A673 (cell line): Measurements from ENCODE around the gene GPC6. TPM values are rescaled to one million over a fixed set of nuclear protein-coding genes. Genes with fewer than 3 reads are reported as not detected.

ENCODE experiments used
- BruUV-seq: library from RNA; stranded (reverse); fragments of 400-500 nt; replicated peaks from 2 replicates; lab custom pipeline; 2021; lab: Mats Ljungman, UMichigan
- CTCF ChIA-PET: fragments of 300-600 bp; sonication (Branson Sonifier 250); formaldehyde crosslinking; loops from one replicate; lab custom pipeline; 2022; ENCODE audit warnings: antibody characterized with exemption; lab: Charles Lee
- POLR2A ChIA-PET: fragments of 300-600 bp; sonication (Branson Sonifier 250); formaldehyde crosslinking; loops from one replicate; lab custom pipeline; 2022; ENCODE audit warnings: antibody characterized with exemption; ENCODE audit not compliant: low non-redundant PET; lab: Charles Lee
- DNase-seq: peaks from one replicate; pipeline ENCODE4 v3.0.0-alpha.2; 2015; ENCODE audit warnings: low spot score
- H3K27ac ChIP-seq: fragments of 200-600 bp; sonication (generic); 2 replicates; pipeline ENCODE4 v1.5.1; 2016; ENCODE audit warnings: mixed run types, low read depth, mild to moderate bottlenecking, mixed read lengths, antibody characterized with exemption, low read length; ENCODE audit not compliant: poor library complexity, severe bottlenecking
- H3K27me3 ChIP-seq: fragments of 200-600 bp; sonication (generic); replicated peaks from 2 replicates; pipeline ENCODE4 v1.6.1; 2017; ENCODE audit warnings: mixed run types, low read depth, mild to moderate bottlenecking, mixed read lengths, antibody characterized with exemption, low read length; ENCODE audit not compliant: insufficient read depth, poor library complexity
- H3K36me3 ChIP-seq: fragments of 200-600 bp; sonication (generic); 2 replicates; pipeline ENCODE4 v1.6.1; 2016; ENCODE audit warnings: mixed run types, mild to moderate bottlenecking, mixed read lengths, antibody characterized with exemption, low read length; ENCODE audit not compliant: insufficient read depth, poor library complexity, severe bottlenecking
- H3K4me1 ChIP-seq: fragments of 200-600 bp; sonication (generic); 2 replicates; pipeline ENCODE4 v1.6.1; 2017; ENCODE audit warnings: mixed run types, mild to moderate bottlenecking, mixed read lengths, antibody characterized with exemption, low read length; ENCODE audit not compliant: insufficient read depth, poor library complexity, severe bottlenecking
- H3K4me3 ChIP-seq: fragments of 200-600 bp; sonication (generic); 2 replicates; pipeline ENCODE4 v1.5.1; 2016; ENCODE audit warnings: low read depth, mixed run types, mild to moderate bottlenecking, mixed read lengths, low read length; ENCODE audit not compliant: poor library complexity, severe bottlenecking
- H3K9me3 ChIP-seq: fragments of 200-600 bp; sonication (generic); 2 replicates; pipeline ENCODE4 v1.6.1; 2016; ENCODE audit warnings: mixed run types, low read depth, mild to moderate bottlenecking, mixed read lengths, antibody characterized with exemption, low read length; ENCODE audit not compliant: poor library complexity, severe bottlenecking
- EZH2 ChIP-seq: fragments of 200-600 bp; sonication (generic); IDR thresholded peaks from 2 replicates; pipeline ENCODE4 v1.6.1; 2017; ENCODE audit warnings: borderline replicate concordance, low read depth, mild to moderate bottlenecking, mixed read lengths, antibody characterized with exemption, low read length; ENCODE audit not compliant: poor library complexity, severe bottlenecking
- intact Hi-C: fragments of 100-400 bp; cut with micrococcal nuclease; formaldehyde crosslinking; loops from one replicate; pipeline ENCODE4 v1.10.0; 2022; ENCODE audit not compliant: unreplicated experiment
- total RNA-seq: library from RNA; stranded (reverse); gene quantifications from 2 replicates; pipeline ENCODE4 v1.2.3, GENCODE V29; 2021
- TF ChIP-seq, protein P1 (sequence below): fragments of 300-800, 200-600 bp; sonication (generic); conservative IDR thresholded peaks from 2 replicates; pipeline ENCODE4 v1.5.1; 2017; ENCODE audit warnings: low read depth, mild to moderate bottlenecking, antibody characterized with exemption, low read length, moderate library complexity, mixed read lengths

GPC6 gene
- total RNA-seq, 1 experiment from 2014 or later = 23.3 TPM

DNA sequence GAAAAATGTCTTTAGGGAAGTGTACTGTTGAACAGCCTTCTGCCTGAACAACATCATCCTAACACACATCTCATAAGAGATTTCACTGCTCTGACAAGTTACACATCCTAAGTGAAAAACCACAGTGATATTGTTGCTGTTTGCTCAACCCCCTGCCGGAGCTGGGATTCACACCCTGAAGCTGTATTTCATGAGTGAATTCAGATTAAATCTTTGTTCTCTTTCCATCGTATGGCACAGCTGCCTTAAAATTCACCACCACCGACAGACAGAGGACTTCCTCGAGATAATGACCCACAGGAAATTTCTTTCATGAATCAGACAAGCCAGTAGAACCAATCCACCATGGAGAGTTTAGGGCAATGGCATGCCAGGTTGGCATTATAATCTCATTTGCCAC is 972.1 kb downstream of the GPC6 start:
- CTCF ChIA-PET = no interaction called here
- peak overlapping the region; percentile 28 for H3K27ac ChIP-seq
- peak; percentile 78 for DNase-seq
- intact Hi-C loops = loop anchor here (10.0 kb wide), 2 partner anchors 234 to 954 kb away; no protein-coding TSS in a partner anchor
- POLR2A ChIA-PET = no interaction called here
- no TSS peak for BruUV-seq
- no peak for TF ChIP-seq EZH2
- TF ChIP-seq, protein P1, sequence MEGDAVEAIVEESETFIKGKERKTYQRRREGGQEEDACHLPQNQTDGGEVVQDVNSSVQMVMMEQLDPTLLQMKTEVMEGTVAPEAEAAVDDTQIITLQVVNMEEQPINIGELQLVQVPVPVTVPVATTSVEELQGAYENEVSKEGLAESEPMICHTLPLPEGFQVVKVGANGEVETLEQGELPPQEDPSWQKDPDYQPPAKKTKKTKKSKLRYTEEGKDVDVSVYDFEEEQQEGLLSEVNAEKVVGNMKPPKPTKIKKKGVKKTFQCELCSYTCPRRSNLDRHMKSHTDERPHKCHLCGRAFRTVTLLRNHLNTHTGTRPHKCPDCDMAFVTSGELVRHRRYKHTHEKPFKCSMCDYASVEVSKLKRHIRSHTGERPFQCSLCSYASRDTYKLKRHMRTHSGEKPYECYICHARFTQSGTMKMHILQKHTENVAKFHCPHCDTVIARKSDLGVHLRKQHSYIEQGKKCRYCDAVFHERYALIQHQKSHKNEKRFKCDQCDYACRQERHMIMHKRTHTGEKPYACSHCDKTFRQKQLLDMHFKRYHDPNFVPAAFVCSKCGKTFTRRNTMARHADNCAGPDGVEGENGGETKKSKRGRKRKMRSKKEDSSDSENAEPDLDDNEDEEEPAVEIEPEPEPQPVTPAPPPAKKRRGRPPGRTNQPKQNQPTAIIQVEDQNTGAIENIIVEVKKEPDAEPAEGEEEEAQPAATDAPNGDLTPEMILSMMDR = no peak
- no peaks in the 10 kb centered on the region for H3K27me3 ChIP-seq
- no peak overlapping the region for H3K4me3 ChIP-seq
- H3K36me3 ChIP-seq = no peaks in the 10 kb centered on the region
- H3K9me3 ChIP-seq = no peaks in the 10 kb centered on the region
- H3K4me1 ChIP-seq = peaks cover 33% of the 10 kb centered on the region

DNA sequence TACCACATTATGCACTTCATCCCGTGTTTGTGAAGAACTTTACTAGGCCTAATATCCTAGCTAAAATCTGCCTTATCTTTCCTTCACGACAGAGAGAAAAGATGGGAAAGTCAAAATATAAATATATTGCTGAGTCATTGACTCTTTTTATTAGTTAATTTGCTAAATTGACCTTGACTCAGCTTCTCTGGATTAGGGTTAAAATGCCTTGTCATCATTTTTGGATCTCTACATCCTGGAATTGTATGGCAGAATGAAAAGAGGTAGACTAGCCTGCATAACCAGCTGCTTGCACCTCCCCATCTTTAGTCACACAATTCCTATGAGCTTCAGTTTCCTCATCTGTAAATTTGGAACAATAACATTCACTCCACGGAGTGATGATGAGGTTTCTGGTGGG is 972.5 kb downstream of the GPC6 start:
- Histone ChIP-seq H3K4me1 (peaks cover 36% of the 10 kb centered on the region), H3K27me3 (no peaks in the 10 kb centered on the region), H3K9me3 (no peaks in the 10 kb centered on the region), H3K36me3 (no peaks in the 10 kb centered on the region), H3K4me3 (no peak overlapping the region), H3K27ac (peak overlapping the region; percentile 28)
- ChIA-PET CTCF (no interaction called here), POLR2A (no interaction called here)
- intact Hi-C loops = loop anchor here (10.0 kb wide), 2 partner anchors 234 to 954 kb away; no protein-coding TSS in a partner anchor
- no peak for TF ChIP-seq EZH2
- TF ChIP-seq, protein P1 = no peak
- BruUV-seq = no TSS peak
- DNase-seq = no peak

DNA sequence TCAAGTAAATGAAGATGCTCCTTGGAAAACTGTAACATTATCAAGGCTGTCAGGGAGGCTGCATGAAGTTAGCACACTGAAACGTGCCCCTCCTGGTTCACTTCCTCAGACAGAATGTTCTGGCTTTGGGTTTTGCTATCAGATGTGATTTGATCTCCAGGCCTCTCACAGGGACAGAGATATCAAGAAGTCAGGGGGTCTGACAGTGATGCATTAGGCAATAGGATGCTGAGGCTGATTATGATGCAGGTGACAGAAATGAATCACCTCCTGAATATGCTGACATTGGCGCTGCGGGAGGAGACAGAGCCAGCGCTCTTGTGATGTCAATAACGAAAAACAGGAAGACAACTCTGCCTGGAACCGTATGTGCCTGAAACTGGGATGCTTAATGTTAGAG is 974.4 kb downstream of the GPC6 start:
- Histone ChIP-seq H3K27ac (no peak overlapping the region), H3K9me3 (no peaks in the 10 kb centered on the region), H3K27me3 (no peaks in the 10 kb centered on the region), H3K36me3 (no peaks in the 10 kb centered on the region), H3K4me1 (peaks cover 35% of the 10 kb centered on the region), H3K4me3 (no peak overlapping the region)
- POLR2A ChIA-PET = no interaction called here
- DNase-seq = no peak
- CTCF ChIA-PET = no interaction called here
- TF ChIP-seq, protein P1 = no peak
- TF ChIP-seq EZH2 = no peak
- no TSS peak for BruUV-seq
- intact Hi-C loops = no loop called here
